MCF 10A (cell line): ENCODE data around the gene APOBEC3B. TPM values are rescaled to one million over a fixed set of nuclear protein-coding genes. Genes with fewer than 3 reads are reported as not detected.
"Not testable (repeated sequence)": the region's sequence is repeated elsewhere in the genome, so short reads cannot be mapped to it uniquely, and the experiment has no call there.

Experiments
- BruUV-seq: library from RNA; stranded (reverse); fragments of 400-500 nt; replicated peaks from 2 replicates; lab custom pipeline; 2021; lab: Mats Ljungman, UMichigan
- CTCF ChIA-PET: fragments of 300-600 bp; sonication (Branson Sonifier 250); formaldehyde crosslinking; extraction: SDS; loops from one replicate; lab custom pipeline; 2021; ENCODE audit warnings: antibody characterized with exemption, inconsistent platforms; lab: Yijun Ruan, JAX
- POLR2A ChIA-PET: fragments of 300-600, 350-650 bp; sonication (Branson Sonifier 250); formaldehyde crosslinking; extraction: SDS; loops from one replicate; lab custom pipeline; 2020; ENCODE audit warnings: antibody characterized with exemption, inconsistent platforms; lab: Yijun Ruan, JAX
- DNase-seq: peaks from one replicate; pipeline ENCODE4 v3.0.0-alpha.2; 2018; ENCODE audit not compliant: unreplicated experiment
- H3K27ac Mint-ChIP-seq: one replicate; pipeline ENCODE4 v1.8.0; 2022; ENCODE audit warnings: mild to moderate bottlenecking, low read depth, mixed read lengths; ENCODE audit not compliant: unreplicated experiment
- H3K27me3 Mint-ChIP-seq: one replicate; pipeline ENCODE4 v1.8.0; 2022; ENCODE audit warnings: mixed read lengths; ENCODE audit not compliant: insufficient read depth, unreplicated experiment
- H3K36me3 Mint-ChIP-seq: one replicate; pipeline ENCODE4 v1.8.0; 2022; ENCODE audit warnings: mild to moderate bottlenecking, moderate library complexity, mixed read lengths; ENCODE audit not compliant: insufficient read depth, unreplicated experiment
- H3K4me1 Mint-ChIP-seq: one replicate; pipeline ENCODE4 v1.8.0; 2022; ENCODE audit warnings: mixed read lengths; ENCODE audit not compliant: insufficient read depth, unreplicated experiment
- H3K4me3 Mint-ChIP-seq: one replicate; pipeline ENCODE4 v1.8.0; 2022; ENCODE audit warnings: mild to moderate bottlenecking, moderate library complexity, mixed read lengths; ENCODE audit not compliant: unreplicated experiment
- H3K9me3 Mint-ChIP-seq: one replicate; pipeline ENCODE4 v1.8.0; 2022; ENCODE audit warnings: mixed read lengths; ENCODE audit not compliant: unreplicated experiment
- CTCF ChIP-seq: fragments of 200-600 bp; IDR thresholded peaks from one replicate; pipeline ENCODE4 v1.8.0; 2022; ENCODE audit warnings: antibody characterized with exemption, mild to moderate bottlenecking; ENCODE audit not compliant: unreplicated experiment
- intact Hi-C: fragments of 100-400 bp; cut with micrococcal nuclease; formaldehyde crosslinking; loops from 2 replicates; pipeline ENCODE4 v1.14.1; 2022
- total RNA-seq: library from RNA; stranded (reverse); gene quantifications from 2 replicates; pipeline ENCODE4 v1.2.3, GENCODE V29; 2022

APOBEC3B gene
- total RNA-seq, 1 experiment from 2014 or later = 1.1 TPM

- peaks cover 6% of the 10 kb centered on the region for H3K36me3 Mint-ChIP-seq
- intact Hi-C loops = no loop called here
- ChIA-PET POLR2A (no interaction called here), CTCF (no interaction called here)
- DNase-seq = no peak
- BruUV-seq = no TSS peak
- no peak for TF ChIP-seq CTCF
- H3K4me3 Mint-ChIP-seq = no peak overlapping the region
- no peaks in the 10 kb centered on the region for H3K9me3 Mint-ChIP-seq
- H3K27ac Mint-ChIP-seq = no peak overlapping the region
- no peaks in the 10 kb centered on the region for H3K27me3 Mint-ChIP-seq
- peaks cover 5% of the 10 kb centered on the region for H3K4me1 Mint-ChIP-seq
These were observed 28.8 kb downstream of the APOBEC3B start for GRCh38 chr22:39010946-39011345.

GRCh38 chr22:39012533-39013511 lies 30.7 kb downstream of the APOBEC3B start:
- intact Hi-C loops = no loop called here
- no peak overlapping the region for H3K27ac Mint-ChIP-seq

GRCh38 chr22:39013561-39013941 lies 31.4 kb downstream of the APOBEC3B start:
- H3K36me3 Mint-ChIP-seq, BruUV-seq, H3K9me3 Mint-ChIP-seq, DNase-seq, H3K4me1 Mint-ChIP-seq, H3K27me3 Mint-ChIP-seq, intact Hi-C loops: not testable (repeated sequence)
- peak overlapping the region; percentile 96 for H3K27ac Mint-ChIP-seq
- H3K4me3 Mint-ChIP-seq = peak overlapping the region; percentile 94
- CTCF ChIA-PET = interaction anchor here (0.8 to 2.8 kb wide), 3 partner anchors 11 to 143 kb away, joined by 3 to 16 read pairs (median 4); no protein-coding TSS in a partner anchor
- POLR2A ChIA-PET = interaction anchor here (1.0 kb wide), 1 partner anchor 142 kb away, joined by 5 read pairs; no protein-coding TSS in a partner anchor

More at GRCh38 chr22:39012533-39013511, 30.7 kb downstream of the APOBEC3B start:
- H3K36me3 Mint-ChIP-seq = peaks cover 6% of the 10 kb centered on the region
- no peak for TF ChIP-seq CTCF
- H3K27me3 Mint-ChIP-seq = no peaks in the 10 kb centered on the region
- H3K4me1 Mint-ChIP-seq = peaks cover 5% of the 10 kb centered on the region
- H3K9me3 Mint-ChIP-seq = no peaks in the 10 kb centered on the region
- BruUV-seq = no TSS peak
- DNase-seq = no peak
- CTCF ChIA-PET = interaction anchor here (0.8 kb wide), 2 partner anchors 10 to 105 kb away, joined by 3 to 4 read pairs; no protein-coding TSS in a partner anchor
- no peak overlapping the region for H3K4me3 Mint-ChIP-seq
- POLR2A ChIA-PET = no interaction called here

- H3K9me3 Mint-ChIP-seq = no peaks in the 10 kb centered on the region
- ChIA-PET POLR2A (interaction anchor here (1.0 to 1.9 kb wide), 3 partner anchors 11 to 143 kb away, joined by 3 to 5 read pairs (median 5); no protein-coding TSS in a partner anchor), CTCF (interaction anchor here (0.8 to 2.8 kb wide), 4 partner anchors 11 to 302 kb away, joined by 3 to 16 read pairs (median 6); no protein-coding TSS in a partner anchor)
- H3K4me3 Mint-ChIP-seq = peak within 1 kb of the TSS; percentile 94
- H3K27ac Mint-ChIP-seq = peak within 1 kb of the TSS; percentile 96
- intact Hi-C loops = loop anchor here (1.0 kb wide), 1 partner anchor 108 kb away; no protein-coding TSS in a partner anchor
- no peaks in the 10 kb centered on the region for H3K27me3 Mint-ChIP-seq
- TF ChIP-seq CTCF = no peak
- H3K4me1 Mint-ChIP-seq = peaks cover 5% of the 10 kb centered on the region
- peaks cover 8% of the 10 kb centered on the region for H3K36me3 Mint-ChIP-seq
- peak; percentile 88 for DNase-seq
- no TSS peak for BruUV-seq
These were observed 32.0 kb downstream of the APOBEC3B start, which contains the start of gene APOBEC3C for GRCh38 chr22:39013942-39014722. APOBEC3C (plus strand) TSS chr22:39014257; CDS start chr22:39014363, 106 bp downstream.

GRCh38 chr22:39014723-39015121 lies 32.6 kb downstream of the APOBEC3B start:
- DNase-seq, H3K4me1 Mint-ChIP-seq, H3K27me3 Mint-ChIP-seq, H3K9me3 Mint-ChIP-seq: not testable (repeated sequence)
- POLR2A ChIA-PET = interaction anchor here (1.0 to 1.9 kb wide), 2 partner anchors 11 to 128 kb away, joined by 3 to 5 read pairs; no protein-coding TSS in a partner anchor
- peaks cover 13% of the 10 kb centered on the region for H3K36me3 Mint-ChIP-seq
- intact Hi-C loops = loop anchor here (1.0 kb wide), 1 partner anchor 108 kb away; no protein-coding TSS in a partner anchor
- BruUV-seq = TSS peak; percentile 38
- CTCF ChIA-PET = interaction anchor here (0.5 to 2.8 kb wide), 4 partner anchors 11 to 301 kb away, joined by 4 to 16 read pairs (median 6); no protein-coding TSS in a partner anchor
- peak overlapping the region; percentile 94 for H3K4me3 Mint-ChIP-seq
- H3K27ac Mint-ChIP-seq = peak overlapping the region; percentile 96
